Activated CD4-positive, alpha-beta T cell treated with anti-CD3 and anti-CD28 coated beads for 1 hour (primary cell): ENCODE measurements around the gene RFX1.
A peak's percentile ranks its signal among the peaks of the same experiment; 100 is the strongest.

Experiments used
- DNase-seq: peaks from one replicate; pipeline ENCODE4 v3.0.0-alpha.2; 2020

RFX1 gene

GRCh38 chr19:13995878-13996765 lies 10.0 kb downstream of the RFX1 start:
- no peak for DNase-seq

GRCh38 chr19:13995017-13995728 lies 10.9 kb downstream of the RFX1 start:
- no peak for DNase-seq

- no peak for DNase-seq
Measured at GRCh38 chr19:13993590-13994300, 12.4 kb downstream of the RFX1 start.

- DNase-seq = no peak
Measured at GRCh38 chr19:13992025-13992424, 14.1 kb downstream of the RFX1 start.

- no peak for DNase-seq
Measured at GRCh38 chr19:13990085-13990484, 16.0 kb downstream of the RFX1 start.

GRCh38 chr19:13989487-13989886 lies 16.6 kb downstream of the RFX1 start:
- no peak for DNase-seq

- DNase-seq = no peak
Measured at GRCh38 chr19:13987101-13987890, 18.8 kb downstream of the RFX1 start.

- peak; percentile 97 for DNase-seq
Measured at GRCh38 chr19:13986348-13986904, 19.7 kb downstream of the RFX1 start.

GRCh38 chr19:13985771-13986347 lies 20.3 kb downstream of the RFX1 start:
- DNase-seq = no peak

- no peak for DNase-seq
Measured at GRCh38 chr19:13984875-13985741, 21.0 kb downstream of the RFX1 start.

GRCh38 chr19:13984186-13984585 lies 21.9 kb downstream of the RFX1 start:
- no peak for DNase-seq

- DNase-seq = no peak
Measured at GRCh38 chr19:13983213-13983889, 22.8 kb downstream of the RFX1 start.

GRCh38 chr19:13982773-13983172 lies 23.3 kb downstream of the RFX1 start:
- DNase-seq = no peak

GRCh38 chr19:13981988-13982501 lies 24.1 kb downstream of the RFX1 start:
- DNase-seq = no peak

GRCh38 chr19:13981467-13981866 lies 24.7 kb downstream of the RFX1 start:
- no peak for DNase-seq

- no peak for DNase-seq
Measured at GRCh38 chr19:13981021-13981420, 25.1 kb downstream of the RFX1 start.

GRCh38 chr19:13980340-13980739 lies 25.8 kb downstream of the RFX1 start:
- no peak for DNase-seq

GRCh38 chr19:13979686-13980085 lies 26.4 kb downstream of the RFX1 start:
- no peak for DNase-seq

- DNase-seq = no peak
Measured at GRCh38 chr19:13979244-13979615, 26.9 kb downstream of the RFX1 start.
